ENCODE measurements around the gene FLAD1. TPM values are rescaled to one million over a fixed set of nuclear protein-coding genes. Genes with fewer than 3 reads are reported as not detected.

FLAD1 gene
- total and polyA plus RNA-seq, 2 donors (not counting 1 experiment from before 2014, with no cell fraction given): 11.8 to 24.9 TPM

DNA sequence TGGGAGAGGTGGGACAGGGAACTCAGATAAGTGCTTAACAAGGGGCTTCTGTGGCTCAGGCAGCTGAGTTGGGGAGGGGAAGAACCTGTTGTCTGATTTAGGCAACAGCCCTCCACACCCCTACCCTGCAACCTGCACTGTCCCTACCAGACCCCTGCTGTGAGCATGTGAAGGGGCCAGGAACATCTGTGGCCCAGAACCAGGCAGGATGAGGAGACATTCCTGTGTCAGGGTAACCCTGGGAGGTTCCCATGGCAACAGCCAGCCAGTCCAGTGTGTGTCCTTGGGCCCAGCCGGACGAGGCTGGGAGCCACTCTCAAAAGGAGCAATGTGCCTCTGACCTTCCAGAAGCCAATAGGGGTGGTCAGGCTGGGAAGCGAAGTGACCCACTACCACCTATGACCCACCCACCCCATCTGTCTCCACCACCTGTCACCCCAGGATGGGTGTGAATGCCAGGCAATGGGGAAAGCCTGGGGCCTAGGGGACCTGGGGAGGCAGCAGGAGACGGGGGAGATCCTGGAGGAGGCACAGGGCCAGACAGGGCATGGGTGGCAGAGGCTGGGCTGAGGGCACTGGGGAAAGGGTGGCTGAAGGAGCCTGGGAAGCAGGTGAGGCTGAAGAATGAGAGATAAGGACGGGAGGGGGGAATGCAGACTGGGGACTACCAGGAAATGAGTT lies 41.7 kb upstream of the FLAD1 start:
- no peaks in the 10 kb centered on the region for H3K36me3 ChIP-seq (ENCODE audit: control insufficient read depth, insufficient read depth, low read length)
- H3K4me2 ChIP-seq (ENCODE audit: extremely low read depth, insufficient read depth, low read length): no peak overlapping the region
- H3K9ac ChIP-seq (ENCODE audit: insufficient read depth, low read length): no peak overlapping the region
- H4K20me1 ChIP-seq (ENCODE audit: control insufficient read depth, extremely low read depth, insufficient read depth, low read length): no peaks in the 10 kb centered on the region
- H3K9me3 ChIP-seq (ENCODE audit: control insufficient read depth, insufficient read depth, low read depth, low read length): no peaks in the 10 kb centered on the region
- no peaks in the 10 kb centered on the region for H3K79me2 ChIP-seq (ENCODE audit: control insufficient read depth, insufficient read depth, low read length)
- no peak for DNase-seq (ENCODE audit: low read depth in 2 of 2)
- H2AFZ ChIP-seq (ENCODE audit: low read length): no peak overlapping the region
- H3K4me1 ChIP-seq (ENCODE audit: control insufficient read depth, extremely low read depth, insufficient read depth, low read length): peaks cover 2% of the 10 kb centered on the region
- H3K27ac ChIP-seq (ENCODE audit: insufficient read depth, low read length): no peak overlapping the region
- H3K4me3 ChIP-seq (replicated peaks in 1 of 4; ENCODE audit: control extremely low read depth in 1 of 4, insufficient read depth in 1 of 4, low read depth in 3 of 4, low read length in 4 of 4): no peak overlapping the region
- no peaks in the 10 kb centered on the region for H3K27me3 ChIP-seq (ENCODE audit: control insufficient read depth, insufficient read depth, low read length)
- TF ChIP-seq CTCF (conservative IDR thresholded peaks at IDR 0.05 in 1 of 2, IDR thresholded peaks at IDR 0.05 in 1 of 2; ENCODE audit: low read depth in 1 of 2, low read length in 2 of 2) (no peak), EZH2 (IDR thresholded peaks at IDR 0.05; ENCODE audit: low read length, missing control alignments) (no peak)

- TF ChIP-seq CTCF (conservative IDR thresholded peaks at IDR 0.05 in 1 of 2, IDR thresholded peaks at IDR 0.05 in 1 of 2; ENCODE audit: low read depth in 1 of 2, low read length in 2 of 2) (peak; percentile 69 to 80), EZH2 (IDR thresholded peaks at IDR 0.05; ENCODE audit: low read length, missing control alignments) (no peak)
- H3K4me1 ChIP-seq (ENCODE audit: control insufficient read depth, extremely low read depth, insufficient read depth, low read length): no peaks in the 10 kb centered on the region
- no peaks in the 10 kb centered on the region for H3K79me2 ChIP-seq (ENCODE audit: control insufficient read depth, insufficient read depth, low read length)
- H3K9ac ChIP-seq (ENCODE audit: insufficient read depth, low read length): peak overlapping the region; percentile 1
- no peak overlapping the region for H3K4me3 ChIP-seq (replicated peaks in 1 of 4; ENCODE audit: control extremely low read depth in 1 of 4, insufficient read depth in 1 of 4, low read depth in 3 of 4, low read length in 4 of 4)
- no peak overlapping the region for H3K4me2 ChIP-seq (ENCODE audit: extremely low read depth, insufficient read depth, low read length)
- H3K9me3 ChIP-seq (ENCODE audit: control insufficient read depth, insufficient read depth, low read depth, low read length): no peaks in the 10 kb centered on the region
- no peaks in the 10 kb centered on the region for H3K27me3 ChIP-seq (ENCODE audit: control insufficient read depth, insufficient read depth, low read length)
- H3K36me3 ChIP-seq (ENCODE audit: control insufficient read depth, insufficient read depth, low read length): no peaks in the 10 kb centered on the region
- no peaks in the 10 kb centered on the region for H4K20me1 ChIP-seq (ENCODE audit: control insufficient read depth, extremely low read depth, insufficient read depth, low read length)
- peak in 1 of 2 donors; percentile 31 for DNase-seq (ENCODE audit: low read depth in 2 of 2)
- H3K27ac ChIP-seq (ENCODE audit: insufficient read depth, low read length): no peak overlapping the region
- no peak overlapping the region for H2AFZ ChIP-seq (ENCODE audit: low read length)
These were observed 39.3 kb upstream of the FLAD1 start for GRCh38 chr1:154943649-154944400.

- no peaks in the 10 kb centered on the region for H3K9me3 ChIP-seq (ENCODE audit: control insufficient read depth, insufficient read depth, low read depth, low read length)
- H3K27me3 ChIP-seq (ENCODE audit: control insufficient read depth, insufficient read depth, low read length): no peaks in the 10 kb centered on the region
- no peaks in the 10 kb centered on the region for H4K20me1 ChIP-seq (ENCODE audit: control insufficient read depth, extremely low read depth, insufficient read depth, low read length)
- H3K79me2 ChIP-seq (ENCODE audit: control insufficient read depth, insufficient read depth, low read length): no peaks in the 10 kb centered on the region
- H3K9ac ChIP-seq (ENCODE audit: insufficient read depth, low read length): peak overlapping the region; percentile 1
- H2AFZ ChIP-seq (ENCODE audit: low read length): no peak overlapping the region
- no peaks in the 10 kb centered on the region for H3K36me3 ChIP-seq (ENCODE audit: control insufficient read depth, insufficient read depth, low read length)
- no peak overlapping the region for H3K27ac ChIP-seq (ENCODE audit: insufficient read depth, low read length)
- no peak overlapping the region for H3K4me2 ChIP-seq (ENCODE audit: extremely low read depth, insufficient read depth, low read length)
- H3K4me3 ChIP-seq (replicated peaks in 1 of 4; ENCODE audit: control extremely low read depth in 1 of 4, insufficient read depth in 1 of 4, low read depth in 3 of 4, low read length in 4 of 4): no peak overlapping the region
- TF ChIP-seq EZH2 (IDR thresholded peaks at IDR 0.05; ENCODE audit: low read length, missing control alignments) (no peak), CTCF (conservative IDR thresholded peaks at IDR 0.05 in 1 of 2, IDR thresholded peaks at IDR 0.05 in 1 of 2; ENCODE audit: low read depth in 1 of 2, low read length in 2 of 2) (no peak)
- no peaks in the 10 kb centered on the region for H3K4me1 ChIP-seq (ENCODE audit: control insufficient read depth, extremely low read depth, insufficient read depth, low read length)
- peak in 1 of 2 donors; percentile 34 for DNase-seq (ENCODE audit: low read depth in 2 of 2)
These were observed 38.6 kb upstream of the FLAD1 start for GRCh38 chr1:154944401-154945159.

Measured in fibroblast of lung (primary cell).